HCT116 (cell line): ENCODE data around the gene NAMPT. TPM values are rescaled to one million over a fixed set of nuclear protein-coding genes. Genes with fewer than 3 reads are reported as not detected.

Experiments
- ATAC-seq: fragments of 200-7000 bp; cut with Tn5 transposase; 2 replicates; pipeline ENCODE4 v1.9.1; 2020; ENCODE audit warnings: mild to moderate bottlenecking, moderate library complexity
- BruUV-seq: library from RNA; stranded (reverse); fragments of 400-500 nt; replicated peaks from 2 replicates; lab custom pipeline; 2021; lab: Mats Ljungman, UMichigan
- CTCF ChIA-PET: fragments of 300-600 bp; sonication (Branson Sonifier 250); formaldehyde crosslinking; loops from one replicate; lab custom pipeline; 2021; ENCODE audit warnings: antibody characterized with exemption; lab: Charles Lee
- POLR2A ChIA-PET: fragments of 300-600, 350-600 bp; sonication (Branson Sonifier 250); formaldehyde crosslinking; loops from one replicate; lab custom pipeline; 2021; ENCODE audit warnings: antibody characterized with exemption; lab: Charles Lee
- RAD21 ChIA-PET, 2 experiments: fragments of 300-600 bp; sonication (Branson Sonifier 250); formaldehyde crosslinking; loops; one replicate each; lab custom pipeline; 2023; ENCODE audit warnings: low total read pairs in 2 of 2; ENCODE audit not compliant: uncharacterized antibody in 2 of 2, unreplicated experiment in 2 of 2, low non-redundant PET in 1 of 2; lab: Charles Lee
- DNase-seq: peaks from one replicate; pipeline ENCODE4 v3.0.0-alpha.2; 2010; ENCODE audit warnings: low read depth, low spot score
- H2AFZ ChIP-seq: fragments of 200-600 bp; shearing (Covaris generic), sonication (generic); 2 replicates; pipeline ENCODE4 v1.6.1; 2017; ENCODE audit warnings: low read depth, mixed run types, mixed read lengths, antibody characterized with exemption, low read length; ENCODE audit not compliant: poor library complexity, severe bottlenecking
- H3K27ac ChIP-seq: 2 replicates; pipeline ENCODE4 v1.5.1; 2012; ENCODE audit warnings: low read depth, low read length
- H3K27me3 ChIP-seq: fragments of 200-600 bp; sonication (generic); 2 replicates; pipeline ENCODE4 v1.6.1; 2016; ENCODE audit warnings: mixed run types, low read length, mixed read lengths; ENCODE audit not compliant: insufficient read depth
- H3K36me3 ChIP-seq, 2 experiments: fragments of 200-500 bp in 1 of 2; fragments of 200-600 bp in 1 of 2; sonication (Bioruptor generic) in 1 of 2; sonication (generic) in 1 of 2; 2 replicates each; pipeline versions ENCODE4 v1.5.1 to v1.6.1; 2014 to 2016; ENCODE audit warnings: low read length in 2 of 2, inconsistent platforms in 1 of 2, mixed read lengths in 1 of 2, mixed run types in 1 of 2; ENCODE audit not compliant: insufficient read depth in 2 of 2, control insufficient read depth in 1 of 2
- H3K4me1 ChIP-seq, 2 experiments: fragments of 200-600 bp in 1 of 2; sonication (generic) in 1 of 2; 2 replicates each; pipeline versions ENCODE4 v1.5.1 to v1.6.1; 2012 to 2017; ENCODE audit warnings: low read length in 2 of 2, inconsistent platforms in 1 of 2, mild to moderate bottlenecking in 1 of 2, mixed read lengths in 1 of 2, mixed run types in 1 of 2, moderate library complexity in 1 of 2; ENCODE audit not compliant: insufficient read depth in 2 of 2, control insufficient read depth in 1 of 2
- H3K4me2 ChIP-seq: fragments of 200-600 bp; sonication (generic); 2 replicates; pipeline ENCODE4 v1.6.1; 2017; ENCODE audit warnings: mixed run types, low read length, mixed read lengths
- H3K4me3 ChIP-seq, 2 experiments: fragments of 200-600 bp in 1 of 2; sonication (generic) in 1 of 2; replicated peaks in 1 of 2; 2 replicates each; pipeline ENCODE4 v1.5.1; 2011 to 2016; ENCODE audit warnings: low read length in 2 of 2, control low read depth in 1 of 2, low read depth in 1 of 2, mild to moderate bottlenecking in 1 of 2, mixed read lengths in 1 of 2, mixed run types in 1 of 2
- H3K79me2 ChIP-seq: fragments of 200-600 bp; sonication (generic); 2 replicates; pipeline ENCODE4 v1.6.1; 2017; ENCODE audit warnings: mild to moderate bottlenecking, mixed run types, low read length, moderate library complexity, mixed read lengths; ENCODE audit not compliant: insufficient read depth
- H3K9ac ChIP-seq: fragments of 200-600 bp; sonication (generic); 2 replicates; pipeline ENCODE4 v1.6.1; 2016; ENCODE audit warnings: low read length, mixed read lengths
- H3K9me2 ChIP-seq: fragments of 200-600 bp; sonication (generic), shearing (Covaris generic); 2 replicates; pipeline ENCODE4 v1.6.1; 2017; ENCODE audit warnings: mixed run types, mild to moderate bottlenecking, moderate library complexity; ENCODE audit not compliant: insufficient read depth
- H3K9me3 ChIP-seq, 2 experiments: fragments of 200-500 bp in 1 of 2; fragments of 200-600 bp in 1 of 2; sonication (Bioruptor generic) in 1 of 2; sonication (generic) in 1 of 2; 2 replicates each; pipeline ENCODE4 v1.6.1; 2014 to 2017; ENCODE audit warnings: low read length in 2 of 2, mixed read lengths in 2 of 2, inconsistent platforms in 1 of 2, low read depth in 1 of 2, mild to moderate bottlenecking in 1 of 2, mixed run types in 1 of 2, moderate library complexity in 1 of 2; ENCODE audit not compliant: control insufficient read depth in 1 of 2, insufficient read depth in 1 of 2
- H4K20me1 ChIP-seq: fragments of 200-600 bp; sonication (generic), shearing (Covaris generic); 2 replicates; pipeline ENCODE4 v1.6.1; 2017; ENCODE audit warnings: mixed run types, mild to moderate bottlenecking, moderate library complexity; ENCODE audit not compliant: insufficient read depth
- CEBPB ChIP-seq: IDR thresholded peaks from 2 replicates; pipeline ENCODE4 v1.6.1; 2012; ENCODE audit warnings: low read depth
- CTCF ChIP-seq, 3 experiments: fragments of 200-600 bp in 1 of 3; sonication (generic) in 1 of 3; IDR thresholded peaks in 2 of 3; conservative IDR thresholded peaks in 1 of 3; 2 replicates each; pipeline ENCODE4 v1.5.1; 2012 to 2017; ENCODE audit warnings: low read depth in 2 of 3, low read length in 2 of 3, antibody characterized with exemption in 1 of 3, borderline replicate concordance in 1 of 3, control low read depth in 1 of 3, mild to moderate bottlenecking in 1 of 3, mixed read lengths in 1 of 3, mixed run types in 1 of 3, moderate library complexity in 1 of 3; ENCODE audit not compliant: insufficient read depth in 1 of 3
- EZH2 ChIP-seq: fragments of 200-600 bp; sonication (generic); IDR thresholded peaks from 2 replicates; pipeline ENCODE4 v1.6.1; 2017; ENCODE audit warnings: antibody characterized with exemption, mixed run types
- EZH2phosphoT487 ChIP-seq: fragments of 200-600 bp; IDR thresholded peaks from 2 replicates; pipeline ENCODE4 v1.6.1; 2018; ENCODE audit warnings: antibody characterized with exemption, borderline replicate concordance
- FOSL1 ChIP-seq: IDR thresholded peaks from 2 replicates; pipeline ENCODE4 v1.6.1; 2012; ENCODE audit warnings: low read depth
- MAX ChIP-seq: IDR thresholded peaks from 2 replicates; pipeline ENCODE4 v1.6.1; 2012
- POLR2A ChIP-seq: IDR thresholded peaks from 2 replicates; pipeline ENCODE4 v1.7.0; 2011; ENCODE audit warnings: borderline replicate concordance; ENCODE audit not compliant: insufficient read depth, insufficient read length; ENCODE audit errors: extremely low read depth
- POLR2AphosphoS5 ChIP-seq: IDR thresholded peaks from 2 replicates; pipeline ENCODE4 v1.6.1; 2011; ENCODE audit warnings: mild to moderate bottlenecking, low read depth, low read length, moderate library complexity
- RAD21 ChIP-seq: IDR thresholded peaks from 2 replicates; pipeline ENCODE4 v1.6.1; 2012; ENCODE audit warnings: low read depth, mild to moderate bottlenecking
- REST ChIP-seq: IDR thresholded peaks from 2 replicates; pipeline ENCODE4 v1.6.1; 2012; ENCODE audit warnings: low read depth
- SIN3A ChIP-seq: IDR thresholded peaks from 2 replicates; pipeline ENCODE4 v1.6.1; 2012; ENCODE audit warnings: low read depth
- SP1 ChIP-seq: IDR thresholded peaks from 2 replicates; pipeline ENCODE4 v1.6.1; 2012; ENCODE audit warnings: low read depth
- SRF ChIP-seq: IDR thresholded peaks from 2 replicates; pipeline ENCODE4 v1.6.1; 2012; ENCODE audit warnings: low read depth
- ZFX ChIP-seq: fragments of 450-650 bp; IDR thresholded peaks from 2 replicates; pipeline ENCODE4 v1.6.1; 2017
- ZNF274 ChIP-seq: fragments of 200-500 bp; sonication (Bioruptor generic); IDR thresholded peaks from 2 replicates; pipeline ENCODE4 v1.6.1; 2014; ENCODE audit warnings: mild to moderate bottlenecking, low read depth, low read length, inconsistent platforms
- intact Hi-C: fragments of 100-400 bp; cut with micrococcal nuclease; formaldehyde crosslinking; loops from 2 replicates; pipeline ENCODE4 v1.10.0; 2022
- total RNA-seq: library from RNA; stranded (reverse); gene quantifications from one replicate; pipeline ENCODE4 v1.2.1, GENCODE V29; 2021; ENCODE audit not compliant: unreplicated experiment

NAMPT gene
- total RNA-seq, 1 experiment from 2014 or later, result 113 TPM

- DNase-seq (no peak), ATAC-seq (no peak)
- peaks cover 0 to 9% of the 10 kb centered on the region in 2 experiments; a peak in 1 of 4 replicates for H3K36me3 ChIP-seq
- no TSS peak for BruUV-seq
- no peak overlapping the region for H2AFZ ChIP-seq
- peaks cover 8% of the 10 kb centered on the region; the same call in 1 of the 2 replicates for H4K20me1 ChIP-seq
- H3K4me3 ChIP-seq, result peak overlapping the region in 1 of 2 experiments; percentile 72; a peak in 1 of 4 replicates
- intact Hi-C loops, result no loop called here
- RAD21 ChIA-PET, result no interaction called here
- H3K9ac ChIP-seq, result no peak overlapping the region
- CTCF ChIA-PET, result no interaction called here
- H3K9me2 ChIP-seq, result no peaks in the 10 kb centered on the region
- TF ChIP-seq SP1 (no peak), MAX (no peak), CEBPB (no peak)
- H3K27ac ChIP-seq, result no peak overlapping the region
- peak overlapping the region; percentile 73; the same call in 1 of the 2 replicates for H3K4me2 ChIP-seq
- H3K9me3 ChIP-seq, result no peaks in the 10 kb centered on the region
- peaks cover 68% of the 10 kb centered on the region for H3K79me2 ChIP-seq
- POLR2A ChIA-PET, result interaction anchor here (0.9 kb wide), 1 partner anchor 12 kb away, joined by 3 read pairs; no protein-coding TSS in a partner anchor
- H3K27me3 ChIP-seq, result no peaks in the 10 kb centered on the region
- H3K4me1 ChIP-seq, result peaks cover 13 to 46% of the 10 kb centered on the region in 2 experiments; a peak in 3 of 4 replicates
Measured at GRCh38 chr7:106282390-106282789, 2.4 kb downstream of the NAMPT start.

GRCh38 chr7:106281585-106282318, 3.0 kb downstream of the NAMPT start:
- DNase-seq, result no peak
- POLR2A ChIA-PET, result interaction anchor here (0.9 kb wide), 1 partner anchor 11 kb away, joined by 3 read pairs; no protein-coding TSS in a partner anchor
- Histone ChIP-seq H4K20me1 (peaks cover 8% of the 10 kb centered on the region; the same call in 1 of the 2 replicates), H2AFZ (no peak overlapping the region), H3K4me1 (peaks cover 13 to 46% of the 10 kb centered on the region in 2 experiments; a peak in 3 of 4 replicates), H3K9ac (no peak overlapping the region), H3K4me3 (no peak overlapping the region), H3K36me3 (peaks cover 3 to 12% of the 10 kb centered on the region in 2 experiments; a peak in 2 of 4 replicates), H3K4me2 (no peak overlapping the region; the same call in 1 of the 2 replicates)
- intact Hi-C loops, result no loop called here
- no TSS peak for BruUV-seq
- TF ChIP-seq RAD21 (no peak), POLR2AphosphoS5 (no peak), SRF (no peak), CTCF (IDR thresholded peaks at IDR 0.05 in 2 of 3, conservative IDR thresholded peaks at IDR 0.05 in 1 of 3; ENCODE audit: borderline replicate concordance in 1 of 3, insufficient read depth in 1 of 3, low read depth in 2 of 3, low read length in 2 of 3) (no peak), ZFX (no peak), ZNF274 (no peak), EZH2phosphoT487 (no peak), EZH2 (no peak), SP1 (no peak), SIN3A (no peak), REST (no peak), FOSL1 (no peak), POLR2A (no peak)
- TF ChIP-seq, all 23 proteins: peak for 0
- Histone ChIP-seq H3K79me2 (peaks cover 74% of the 10 kb centered on the region), H3K27me3 (no peaks in the 10 kb centered on the region), H3K9me3 (no peaks in the 10 kb centered on the region), H3K9me2 (no peaks in the 10 kb centered on the region), H3K27ac (no peak overlapping the region)
- ChIA-PET RAD21 (no interaction called here), CTCF (no interaction called here)
- ATAC-seq, result no peak
